HG02840 (cell line): Measurements from ENCODE around the gene POU2AF1.

Source experiments
- ATAC-seq: cut with Tn5 transposase; IDR thresholded peaks from one replicate; pipeline ENCODE4 v1.9.1; 2021; ENCODE audit warnings: mild to moderate bottlenecking, moderate library complexity, moderate number of reproducible peaks; ENCODE audit not compliant: unreplicated experiment, low FRiP score

POU2AF1 gene

GRCh38 chr11:111350811-111351210 lies 28.3 kb downstream of the POU2AF1 start:
- no peak for ATAC-seq

DNA sequence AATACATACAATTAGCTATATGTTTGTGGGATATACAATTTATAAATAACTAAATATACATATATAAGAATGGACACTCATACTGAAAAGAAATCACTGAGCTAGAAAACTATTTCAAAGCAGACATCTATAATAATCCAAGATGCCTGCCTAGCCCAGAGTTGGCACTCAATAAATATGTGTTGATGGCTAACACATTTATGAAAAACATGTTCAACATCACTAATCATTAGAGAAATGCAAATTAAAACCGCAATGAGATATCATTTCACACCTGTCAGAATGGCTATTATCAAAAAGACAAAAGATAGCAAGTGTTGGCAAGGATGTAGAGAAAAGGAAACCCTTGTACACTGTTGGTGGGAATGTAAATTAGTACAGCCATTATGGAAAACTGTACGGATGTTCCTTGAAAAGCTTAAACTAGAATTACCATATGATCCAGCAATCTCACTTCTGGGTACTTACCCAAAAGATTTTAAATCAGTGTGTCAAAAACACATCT lies 29.8 kb downstream of the POU2AF1 start:
- no peak for ATAC-seq

DNA sequence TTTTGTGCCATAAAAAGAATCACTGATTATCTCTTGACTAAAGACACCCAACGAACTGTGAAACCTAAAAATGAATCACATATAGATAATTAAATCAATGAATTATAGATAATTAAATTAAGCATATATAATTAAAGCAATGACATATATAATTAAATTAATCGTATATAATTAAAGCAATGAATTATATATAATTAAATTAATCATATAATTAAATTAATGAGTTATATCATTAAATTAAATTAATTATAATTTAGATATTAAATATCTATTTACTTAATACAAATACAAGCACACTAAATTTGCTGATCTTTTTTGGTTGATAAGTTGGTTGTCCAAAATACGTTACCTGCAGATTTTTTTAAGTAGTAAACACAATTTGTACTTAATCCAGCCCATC lies 30.9 kb downstream of the POU2AF1 start:
- no peak for ATAC-seq

DNA sequence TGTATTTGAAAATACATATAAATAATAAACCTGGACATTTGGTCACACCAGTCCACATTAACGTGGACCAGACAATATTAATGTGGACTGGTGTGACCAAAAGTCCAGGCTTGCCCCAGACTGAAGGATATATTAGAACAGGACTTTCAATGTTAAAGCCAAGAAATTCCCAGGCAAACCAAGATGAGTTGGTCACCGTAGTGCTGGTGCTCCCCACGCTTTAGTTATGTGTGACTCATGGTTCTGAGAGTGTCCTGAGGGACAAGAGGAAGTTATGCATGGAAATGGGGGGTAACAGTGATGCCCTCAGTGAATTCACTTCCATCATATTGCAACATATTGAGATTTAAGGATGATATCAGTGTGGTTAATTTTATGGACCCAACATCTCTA lies 31.4 kb downstream of the POU2AF1 start:
- no peak for ATAC-seq

GRCh38 chr11:111347002-111347722 lies 31.9 kb downstream of the POU2AF1 start:
- ATAC-seq: no peak

DNA sequence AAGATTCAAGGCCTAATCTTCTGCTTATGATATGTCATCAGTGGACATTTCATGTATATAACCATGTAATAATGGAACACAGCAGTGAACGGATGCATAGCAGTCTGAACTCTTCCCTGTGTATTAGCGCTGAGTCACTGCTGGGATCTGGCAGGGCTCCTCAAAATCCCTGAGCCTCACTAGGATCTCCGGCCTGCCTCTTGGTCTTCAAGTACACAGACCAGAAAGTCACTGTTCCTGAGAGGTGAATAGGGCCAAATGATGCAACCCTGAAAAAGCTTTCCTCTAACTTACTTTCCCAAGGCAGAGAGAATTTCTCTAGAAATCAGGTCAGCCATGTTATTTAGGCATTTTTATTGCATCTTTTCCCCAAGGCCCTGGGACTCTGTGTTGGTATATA lies 35.0 kb downstream of the POU2AF1 start:
- no peak for ATAC-seq

- ATAC-seq: no peak
Observed at GRCh38 chr11:111342329-111342728, 36.7 kb downstream of the POU2AF1 start.

GRCh38 chr11:111339758-111340388 lies 39.2 kb downstream of the POU2AF1 start:
- ATAC-seq: no peak

- ATAC-seq: no peak
Observed at GRCh38 chr11:111336582-111337256, 42.4 kb downstream of the POU2AF1 start.

GRCh38 chr11:111336062-111336461 lies 43.0 kb downstream of the POU2AF1 start:
- ATAC-seq: no peak

- ATAC-seq: no peak
Observed at GRCh38 chr11:111335549-111335948, 43.5 kb downstream of the POU2AF1 start.

DNA sequence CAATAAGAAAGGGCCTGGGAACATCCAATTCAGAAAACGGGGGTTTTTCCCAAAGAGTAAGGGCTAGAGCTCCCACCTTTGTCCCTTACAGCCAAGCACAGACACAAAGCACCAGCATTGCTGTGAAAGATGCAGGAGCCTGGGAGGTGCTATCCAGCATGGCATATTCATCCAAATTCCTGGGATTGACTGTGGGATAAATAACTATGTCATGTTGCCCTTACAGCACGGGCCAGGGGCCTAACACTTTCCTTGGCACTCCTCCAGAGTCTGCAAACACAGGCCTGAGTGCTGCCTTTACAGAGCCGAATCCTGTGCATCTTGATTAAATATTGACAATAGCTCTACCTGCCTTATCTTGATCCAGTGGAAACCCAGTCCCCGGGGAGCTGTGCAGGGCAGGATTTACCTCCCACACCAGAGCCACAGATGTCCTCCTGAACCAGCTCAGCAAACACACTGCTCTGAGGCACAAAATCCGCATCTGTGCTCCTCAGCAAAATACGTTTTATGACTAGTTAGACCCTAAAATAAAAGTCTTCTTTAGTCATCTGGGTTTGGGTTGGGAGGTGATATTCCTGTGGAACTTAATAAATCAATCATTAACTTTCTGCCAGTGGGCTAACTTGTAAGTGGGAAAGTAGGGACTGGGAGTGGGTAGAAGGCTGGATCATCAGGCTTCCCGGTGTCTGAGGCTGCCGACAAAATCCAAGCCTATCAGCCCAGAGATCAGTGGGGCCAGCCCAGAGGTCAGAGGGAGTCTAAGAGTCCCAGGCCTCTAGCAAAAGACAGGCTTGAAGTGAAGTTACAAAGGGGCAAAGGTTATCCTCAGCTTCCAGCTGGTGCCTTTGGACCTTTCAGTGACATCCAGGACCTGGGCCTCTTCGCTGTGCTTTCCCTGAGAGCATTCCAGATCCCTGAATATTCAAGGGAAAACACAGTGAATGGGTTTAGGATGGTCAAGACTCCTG lies 44.3 kb downstream of the POU2AF1 start:
- no peak for ATAC-seq

GRCh38 chr11:111331711-111332479 lies 47.2 kb downstream of the POU2AF1 start:
- ATAC-seq: no peak

DNA sequence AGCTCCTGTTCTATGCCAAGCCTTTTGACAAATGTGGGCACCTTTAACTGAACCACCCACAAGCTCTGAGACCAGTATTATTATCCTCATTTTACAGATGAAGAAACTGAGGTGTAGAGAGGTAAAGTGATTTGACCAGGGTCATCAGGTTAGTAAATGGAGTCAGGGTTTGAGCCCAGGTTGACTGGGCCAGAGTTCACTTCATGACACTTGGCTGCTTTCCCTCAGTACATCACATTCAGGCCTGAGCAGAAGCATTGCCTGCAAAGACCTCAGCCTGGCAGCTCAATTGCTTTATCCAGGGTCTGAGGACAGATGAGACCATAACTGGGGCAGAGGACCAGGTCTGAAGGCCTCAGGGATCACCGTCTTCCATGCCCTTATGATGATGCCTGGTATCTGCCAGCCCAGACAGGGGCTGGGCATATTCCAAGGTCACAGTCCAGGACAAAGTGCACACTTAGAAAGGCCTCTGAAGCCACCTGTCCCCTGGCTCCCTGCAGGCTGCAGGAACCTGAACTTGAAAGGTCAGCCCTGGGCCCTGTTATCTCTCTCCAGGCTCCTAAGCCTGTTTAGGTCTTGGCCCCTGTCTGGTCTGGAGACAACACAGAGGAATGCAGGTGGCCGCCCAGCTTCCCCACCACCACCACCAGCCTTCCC lies 48.7 kb downstream of the POU2AF1 start:
- ATAC-seq: no peak

GRCh38 chr11:111329306-111330204 lies 49.5 kb downstream of the POU2AF1 start:
- ATAC-seq: no peak

- ATAC-seq: no peak
Observed at GRCh38 chr11:111327908-111328624, 51.0 kb downstream of the POU2AF1 start.

- no peak for ATAC-seq
Observed at GRCh38 chr11:111326824-111327223, 52.3 kb downstream of the POU2AF1 start.
